ENCODE results near the gene P2RX4. TPM values are rescaled to one million over a fixed set of nuclear protein-coding genes. Genes with fewer than 3 reads are reported as not detected.
"Not testable (repeated sequence)": the region's sequence is repeated elsewhere in the genome, so short reads cannot be mapped to it uniquely, and the experiment has no call there.

Gene P2RX4
- polyA plus RNA-seq, 1 donor from 2014 or later = 27.5 TPM

- Mint-ChIP-seq H3K9me3 (no peaks in the 10 kb centered on the region), H3K36me3 (peaks cover 4% of the 10 kb centered on the region), H3K4me1 (peaks cover 19 to 33% (median 22%) of the 10 kb centered on the region in 3 donors), H3K4me3 (peak overlapping the region; percentile 34 to 88 (median 60)), H3K27me3 (no peaks in the 10 kb centered on the region), H3K27ac (peak overlapping the region; percentile 88 to 91 (median 90))
These were observed 13.7 kb downstream of the P2RX4 start for GRCh38 chr12:121223292-121224285.

- peak overlapping the region in 2 of 3 donors; percentile 27 to 71 for H3K27ac Mint-ChIP-seq
- H3K4me3 Mint-ChIP-seq = peak overlapping the region in 1 of 4 donors; percentile 81
- peaks cover 19 to 32% (median 22%) of the 10 kb centered on the region in 3 donors for H3K4me1 Mint-ChIP-seq
- no peaks in the 10 kb centered on the region for H3K9me3 Mint-ChIP-seq
- H3K36me3 Mint-ChIP-seq = peaks cover 4% of the 10 kb centered on the region
- H3K27me3 Mint-ChIP-seq = no peaks in the 10 kb centered on the region
These were observed 14.7 kb downstream of the P2RX4 start for GRCh38 chr12:121224591-121224990.

GRCh38 chr12:121226399-121226798 is 16.5 kb downstream of the P2RX4 start:
- Mint-ChIP-seq H3K9me3 (no peaks in the 10 kb centered on the region), H3K4me1 (peaks cover 24 to 34% (median 28%) of the 10 kb centered on the region in 3 donors), H3K27me3 (no peaks in the 10 kb centered on the region), H3K4me3 (peak overlapping the region in 1 of 4 donors; percentile 9), H3K27ac (peak overlapping the region in 1 of 3 donors; percentile 82), H3K36me3 (peaks cover 4% of the 10 kb centered on the region)

GRCh38 chr12:121226871-121227270 is 16.9 kb downstream of the P2RX4 start:
- H3K36me3 Mint-ChIP-seq, H3K9me3 Mint-ChIP-seq, H3K27me3 Mint-ChIP-seq: not testable (repeated sequence)
- Mint-ChIP-seq H3K4me1 (peaks cover 24 to 34% (median 28%) of the 10 kb centered on the region in 3 donors), H3K27ac (peak overlapping the region in 2 of 3 donors; percentile 82), H3K4me3 (peak overlapping the region in 2 of 4 donors; percentile 65 to 84)

GRCh38 chr12:121227294-121227693 is 17.4 kb downstream of the P2RX4 start:
- H3K4me3 Mint-ChIP-seq = peak overlapping the region in 3 of 4 donors; percentile 29 to 86 (median 84)
- H3K4me1 Mint-ChIP-seq = peaks cover 24 to 34% (median 28%) of the 10 kb centered on the region in 3 donors
- no peaks in the 10 kb centered on the region for H3K9me3 Mint-ChIP-seq
- H3K27ac Mint-ChIP-seq = peak overlapping the region in 2 of 3 donors; percentile 82
- H3K36me3 Mint-ChIP-seq = peaks cover 4% of the 10 kb centered on the region
- no peaks in the 10 kb centered on the region for H3K27me3 Mint-ChIP-seq

GRCh38 chr12:121228919-121229665 is 19.2 kb downstream of the P2RX4 start:
- no peaks in the 10 kb centered on the region for H3K27me3 Mint-ChIP-seq
- H3K27ac Mint-ChIP-seq = peak overlapping the region in 1 of 3 donors; percentile 41
- H3K36me3 Mint-ChIP-seq = no peaks in the 10 kb centered on the region
- peaks cover 13 to 20% (median 16%) of the 10 kb centered on the region in 3 donors for H3K4me1 Mint-ChIP-seq
- H3K9me3 Mint-ChIP-seq = no peaks in the 10 kb centered on the region
- H3K4me3 Mint-ChIP-seq = no peak overlapping the region

- Mint-ChIP-seq H3K4me3 (peak overlapping the region in 1 of 4 donors; percentile 51), H3K4me1 (peaks cover 11 to 16% (median 15%) of the 10 kb centered on the region in 3 donors), H3K27ac (peak overlapping the region in 1 of 3 donors; percentile 56)
- H3K27me3 Mint-ChIP-seq, H3K36me3 Mint-ChIP-seq, H3K9me3 Mint-ChIP-seq: not testable (repeated sequence)
These were observed 20.1 kb downstream of the P2RX4 start for GRCh38 chr12:121229826-121230537.

- H3K27ac Mint-ChIP-seq = peak overlapping the region in 1 of 3 donors; percentile 56
- peak overlapping the region in 1 of 4 donors; percentile 51 for H3K4me3 Mint-ChIP-seq
- no peaks in the 10 kb centered on the region for H3K9me3 Mint-ChIP-seq
- peaks cover 3% of the 10 kb centered on the region for H3K36me3 Mint-ChIP-seq
- H3K4me1 Mint-ChIP-seq = peaks cover 11 to 16% (median 15%) of the 10 kb centered on the region in 3 donors
- no peaks in the 10 kb centered on the region for H3K27me3 Mint-ChIP-seq
These were observed 20.6 kb downstream of the P2RX4 start for GRCh38 chr12:121230538-121230907.

- no peaks in the 10 kb centered on the region for H3K27me3 Mint-ChIP-seq
- H3K4me3 Mint-ChIP-seq = no peak overlapping the region
- H3K36me3 Mint-ChIP-seq = peaks cover 5% of the 10 kb centered on the region
- peaks cover 6 to 14% (median 11%) of the 10 kb centered on the region in 3 donors for H3K4me1 Mint-ChIP-seq
- H3K27ac Mint-ChIP-seq = no peak overlapping the region
- H3K9me3 Mint-ChIP-seq = no peaks in the 10 kb centered on the region
These were observed 22.2 kb downstream of the P2RX4 start for GRCh38 chr12:121232163-121232562.

GRCh38 chr12:121232977-121233627 is 23.2 kb downstream of the P2RX4 start:
- H3K4me3 Mint-ChIP-seq = no peak overlapping the region
- H3K27me3 Mint-ChIP-seq = no peaks in the 10 kb centered on the region
- H3K27ac Mint-ChIP-seq = no peak overlapping the region
- H3K4me1 Mint-ChIP-seq = peaks cover 2 to 9% (median 5%) of the 10 kb centered on the region in 3 donors
- peaks cover 5% of the 10 kb centered on the region for H3K36me3 Mint-ChIP-seq
- H3K9me3 Mint-ChIP-seq = no peaks in the 10 kb centered on the region

- H3K4me3 Mint-ChIP-seq = no peak overlapping the region
- no peak overlapping the region for H3K27ac Mint-ChIP-seq
- H3K36me3 Mint-ChIP-seq = peaks cover 5% of the 10 kb centered on the region
- no peaks in the 10 kb centered on the region for H3K27me3 Mint-ChIP-seq
- H3K9me3 Mint-ChIP-seq = no peaks in the 10 kb centered on the region
- H3K4me1 Mint-ChIP-seq = peaks cover 2 to 9% (median 3%) of the 10 kb centered on the region in 3 donors
These were observed 23.7 kb downstream of the P2RX4 start for GRCh38 chr12:121233628-121234020.

- H3K36me3 Mint-ChIP-seq = peaks cover 8% of the 10 kb centered on the region
- H3K27ac Mint-ChIP-seq = no peak overlapping the region
- H3K4me1 Mint-ChIP-seq = peaks cover 10 to 17% (median 16%) of the 10 kb centered on the region in 3 donors
- H3K4me3 Mint-ChIP-seq = no peak overlapping the region
- no peaks in the 10 kb centered on the region for H3K9me3 Mint-ChIP-seq
- no peaks in the 10 kb centered on the region for H3K27me3 Mint-ChIP-seq
These were observed 26.8 kb downstream of the P2RX4 start for GRCh38 chr12:121236776-121237175.

- Mint-ChIP-seq H3K4me1 (peaks cover 10 to 17% (median 16%) of the 10 kb centered on the region in 3 donors), H3K27me3 (no peaks in the 10 kb centered on the region), H3K27ac (peak overlapping the region in 1 of 3 donors; percentile 88), H3K9me3 (no peaks in the 10 kb centered on the region), H3K36me3 (peaks cover 8% of the 10 kb centered on the region), H3K4me3 (no peak overlapping the region)
These were observed 27.5 kb downstream of the P2RX4 start for GRCh38 chr12:121237415-121237814.

GRCh38 chr12:121238086-121238485 is 28.2 kb downstream of the P2RX4 start:
- no peaks in the 10 kb centered on the region for H3K27me3 Mint-ChIP-seq
- peaks cover 8% of the 10 kb centered on the region for H3K36me3 Mint-ChIP-seq
- H3K9me3 Mint-ChIP-seq = no peaks in the 10 kb centered on the region
- peaks cover 10 to 17% (median 16%) of the 10 kb centered on the region in 3 donors for H3K4me1 Mint-ChIP-seq
- H3K27ac Mint-ChIP-seq = peak overlapping the region; percentile 56 to 88 (median 88)
- H3K4me3 Mint-ChIP-seq = no peak overlapping the region

Measured in IgD-negative memory B cell (primary cell).